Measurements from ENCODE around the gene USP31. TPM values are rescaled to one million over a fixed set of nuclear protein-coding genes. Genes with fewer than 3 reads are reported as not detected.

The USP31 gene
- total and polyA plus RNA-seq, 2 of the 8 experiments (the other 6 are each of a cell fraction or from before 2014, with no cell fraction given) = 6.7 to 19.0 TPM

DNA sequence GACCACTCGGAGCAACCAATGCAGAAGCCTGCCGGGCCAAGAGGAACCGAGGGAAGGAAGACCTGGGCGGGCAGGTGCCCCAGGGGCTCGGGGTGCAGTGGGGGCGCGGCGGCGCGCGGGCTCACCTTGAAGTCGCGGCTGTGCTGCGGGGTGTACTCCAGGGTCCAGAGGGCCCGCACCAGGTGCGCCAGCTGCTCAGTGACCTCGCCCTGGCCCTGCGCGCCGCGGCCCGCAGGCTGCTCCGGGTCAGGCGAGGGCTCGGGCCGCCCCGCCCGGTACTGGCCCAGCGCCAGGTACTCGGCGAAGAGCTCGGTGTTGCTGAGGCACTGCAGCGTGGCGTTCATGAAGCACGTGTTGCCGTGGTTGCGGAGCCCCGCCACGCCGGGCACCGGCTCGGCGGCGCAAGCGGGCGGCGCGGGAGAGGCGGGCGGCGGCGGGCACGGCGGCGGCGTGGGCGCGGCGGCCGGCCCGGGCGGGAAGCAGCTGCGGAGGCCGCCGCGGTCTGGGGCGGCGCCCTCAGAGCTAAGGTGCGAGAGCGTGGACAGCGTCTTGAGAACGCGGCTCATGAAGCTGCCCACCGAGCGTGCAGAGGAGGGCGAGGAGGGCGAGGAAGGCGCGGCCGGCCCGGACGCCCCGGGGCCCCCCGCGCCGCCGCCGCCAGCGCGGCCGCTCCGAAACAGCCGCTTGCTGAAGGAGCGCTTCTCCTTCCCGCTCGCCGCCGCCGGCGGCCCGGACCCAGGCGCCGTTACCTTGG is 562 bp downstream of the USP31 start (continued):
- TF ChIP-seq, protein P1, sequence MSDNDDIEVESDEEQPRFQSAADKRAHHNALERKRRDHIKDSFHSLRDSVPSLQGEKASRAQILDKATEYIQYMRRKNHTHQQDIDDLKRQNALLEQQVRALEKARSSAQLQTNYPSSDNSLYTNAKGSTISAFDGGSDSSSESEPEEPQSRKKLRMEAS (IDR thresholded peaks at IDR 0.05) = peak; percentile 79
- TF ChIP-seq, protein P2, sequence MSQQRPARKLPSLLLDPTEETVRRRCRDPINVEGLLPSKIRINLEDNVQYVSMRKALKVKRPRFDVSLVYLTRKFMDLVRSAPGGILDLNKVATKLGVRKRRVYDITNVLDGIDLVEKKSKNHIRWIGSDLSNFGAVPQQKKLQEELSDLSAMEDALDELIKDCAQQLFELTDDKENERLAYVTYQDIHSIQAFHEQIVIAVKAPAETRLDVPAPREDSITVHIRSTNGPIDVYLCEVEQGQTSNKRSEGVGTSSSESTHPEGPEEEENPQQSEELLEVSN (IDR thresholded peaks at IDR 0.05) = peak; percentile 57; the same call in 1 of the 2 replicates
- TF ChIP-seq, protein P3, sequence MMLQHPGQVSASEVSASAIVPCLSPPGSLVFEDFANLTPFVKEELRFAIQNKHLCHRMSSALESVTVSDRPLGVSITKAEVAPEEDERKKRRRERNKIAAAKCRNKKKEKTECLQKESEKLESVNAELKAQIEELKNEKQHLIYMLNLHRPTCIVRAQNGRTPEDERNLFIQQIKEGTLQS (IDR thresholded peaks at IDR 0.05; ENCODE audit: insufficient read depth, low read depth, low read length) = no peak
- no peak for TF ChIP-seq SAP30 (IDR thresholded peaks at IDR 0.05; ENCODE audit: insufficient read depth, insufficient replicate concordance, low read length)
- TF ChIP-seq TEAD4 (IDR thresholded peaks at IDR 0.05; ENCODE audit: low read depth, low read length) = no peak
- TF ChIP-seq KDM1A (IDR thresholded peaks at IDR 0.05; ENCODE audit: borderline replicate concordance, low read length) = no peak
- peak; percentile 29 for TF ChIP-seq ASH2L (IDR thresholded peaks at IDR 0.05; ENCODE audit: low read length)
- TF ChIP-seq SP4 (IDR thresholded peaks at IDR 0.05; ENCODE audit: low read length) = no peak
- no peak for TF ChIP-seq TAF7 (optimal IDR thresholded peaks at IDR 0.05; ENCODE audit: borderline replicate concordance, low read depth, low read length)
- TF ChIP-seq CTBP2 (IDR thresholded peaks at IDR 0.05; ENCODE audit: borderline replicate concordance, insufficient read depth, insufficient read length, low read length) = no peak
- no peak for TF ChIP-seq FOSL1 (IDR thresholded peaks at IDR 0.05; ENCODE audit: insufficient read depth, low read depth, low read length)
- TF ChIP-seq JUND (IDR thresholded peaks at IDR 0.05; ENCODE audit: low read length) = no peak
- TF ChIP-seq TCF12 (IDR thresholded peaks at IDR 0.05; ENCODE audit: low read depth, low read length) = no peak
- TF ChIP-seq KDM5A (IDR thresholded peaks at IDR 0.05; ENCODE audit: low read length) = no peak
- no peak for TF ChIP-seq BACH1 (IDR thresholded peaks at IDR 0.05; ENCODE audit: low read length)
- TF ChIP-seq PHF8 (conservative IDR thresholded peaks at IDR 0.05; ENCODE audit: low read depth, low read length) = peak; percentile 39; the same call in 1 of the 2 replicates
- no peak for TF ChIP-seq EGR1 (IDR thresholded peaks at IDR 0.05; ENCODE audit: borderline replicate concordance, low read depth, low read length)
- TF ChIP-seq SP2 (IDR thresholded peaks at IDR 0.05; ENCODE audit: low read length) = no peak
- TF ChIP-seq CEBPB (IDR thresholded peaks at IDR 0.05; ENCODE audit: low read depth, low read length) = no peak
- 0 out of 4 replicates have a peak, but pooled peaks of 1 of the 2 experiments have one; percentile 18 for TF ChIP-seq SIN3A (conservative IDR thresholded peaks at IDR 0.05 in 1 of 2, IDR thresholded peaks at IDR 0.05 in 1 of 2; ENCODE audit: low read depth in 1 of 2, low read length in 2 of 2)
- TF ChIP-seq RXRA (IDR thresholded peaks at IDR 0.05; ENCODE audit: insufficient read depth, low read depth, low read length) = no peak
